Stomach (tissue), 9 donors: ENCODE data around the gene HABP4. TPM values are rescaled to one million over a fixed set of nuclear protein-coding genes. Genes with fewer than 3 reads are reported as not detected.

Experiments used
- DNase-seq, 2 donors: peaks; one replicate each; pipeline versions ENCODE4 v3.0.0 to v3.0.0-alpha.2; 2013 to 2019
- H3K27ac ChIP-seq, 5 donors: fragments of 200-600 bp in 4 of 5; sonication (generic) in 4 of 5; one replicate each; pipeline ENCODE4 v1.5.1; 2013 to 2019; ENCODE audit warnings: mild to moderate bottlenecking in 1 of 5, moderate library complexity in 1 of 5
- H3K27me3 ChIP-seq, 3 donors: fragments of 200-600 bp; sonication (generic); one replicate each; pipeline ENCODE4 v1.5.1; 2017 to 2019; ENCODE audit warnings: mixed run types in 1 of 3
- H3K36me3 ChIP-seq, 4 donors: fragments of 200-600 bp; sonication (generic); 1 replicate in 3 of 4; 2 replicates in 1 of 4; pipeline ENCODE4 v1.5.1; 2016 to 2019
- H3K4me1 ChIP-seq, 4 donors: fragments of 200-600 bp; sonication (generic); one replicate each; pipeline ENCODE4 v1.5.1; 2016 to 2019
- H3K4me3 ChIP-seq, 4 donors: fragments of 200-600 bp; sonication (generic) in 3 of 4; one replicate each; pipeline ENCODE4 v1.5.1; 2016 to 2019; ENCODE audit warnings: mild to moderate bottlenecking in 1 of 4
- H3K9me3 ChIP-seq, 4 donors: fragments of 200-600 bp; sonication (generic); one replicate each; pipeline ENCODE4 v1.5.1; 2016 to 2019
- EP300 ChIP-seq: sonication (generic); formaldehyde crosslinking; IDR thresholded peaks from one replicate; pipeline ENCODE4 v1.6.1; 2017; ENCODE audit warnings: antibody characterized with exemption
- POLR2A ChIP-seq, 4 donors: fragments of 450-650 bp; IDR thresholded peaks; one replicate each; pipeline ENCODE4 v1.6.1; 2016; ENCODE audit warnings: antibody characterized with exemption in 4 of 4, control low read depth in 2 of 4, mild to moderate bottlenecking in 1 of 4, moderate library complexity in 1 of 4
- POLR2AphosphoS5 ChIP-seq, 3 donors: sonication (generic); formaldehyde crosslinking; IDR thresholded peaks; one replicate each; pipeline ENCODE4 v1.6.1; 2016; ENCODE audit warnings: antibody characterized with exemption in 3 of 3
- WGBS, 5 donors: extraction: QIAGEN DNeasy Blood & Tissue Kit in 3 of 5; methylation state at CpG; one replicate each; pipeline versions ENCODE4 v1.1.5 to v1.1.7; 2013 to 2018; 5-methylcytosine and 5-hydroxymethylcytosine counted together
- intact Hi-C: fragments of 100-400 bp; cut with DNase I; formaldehyde crosslinking; loops from one replicate; pipeline ENCODE4 v1.15.1; 2023; ENCODE audit warnings: low total_unique reads
- polyA plus RNA-seq, 3 donors: library from polyadenylated mRNA; stranded (reverse); fragments of 200-250 nt; gene quantifications; one replicate each; pipeline ENCODE4 v1.2.3, GENCODE V29; 2013
- total RNA-seq, 5 donors: library from RNA; depleted of rRNA; stranded (reverse); fragments of >200 nt; gene quantifications; one replicate each; pipeline versions ENCODE4 v1.1.0 to v1.2.3, GENCODE V29; 2014 to 2016
- TF ChIP-seq, protein P1 (sequence below), 7 experiments: fragments of 450-650 bp in 4 of 7; fragments of 200-600 bp in 3 of 7; sonication (generic) in 3 of 7; IDR thresholded peaks; one replicate each; pipeline ENCODE4 v1.5.1; 2016 to 2019; ENCODE audit warnings: antibody characterized with exemption in 7 of 7, control low read depth in 2 of 7, mild to moderate bottlenecking in 1 of 7
- donor health status: healthy with polysubstance abuse.
- donor health status: Bipolar disorder and iron deficiency.
- donor health status: healthy.

HABP4 gene
- total and polyA plus RNA-seq, 8 donors = 0.58 to 45.1 (median 9.9) TPM

DNA sequence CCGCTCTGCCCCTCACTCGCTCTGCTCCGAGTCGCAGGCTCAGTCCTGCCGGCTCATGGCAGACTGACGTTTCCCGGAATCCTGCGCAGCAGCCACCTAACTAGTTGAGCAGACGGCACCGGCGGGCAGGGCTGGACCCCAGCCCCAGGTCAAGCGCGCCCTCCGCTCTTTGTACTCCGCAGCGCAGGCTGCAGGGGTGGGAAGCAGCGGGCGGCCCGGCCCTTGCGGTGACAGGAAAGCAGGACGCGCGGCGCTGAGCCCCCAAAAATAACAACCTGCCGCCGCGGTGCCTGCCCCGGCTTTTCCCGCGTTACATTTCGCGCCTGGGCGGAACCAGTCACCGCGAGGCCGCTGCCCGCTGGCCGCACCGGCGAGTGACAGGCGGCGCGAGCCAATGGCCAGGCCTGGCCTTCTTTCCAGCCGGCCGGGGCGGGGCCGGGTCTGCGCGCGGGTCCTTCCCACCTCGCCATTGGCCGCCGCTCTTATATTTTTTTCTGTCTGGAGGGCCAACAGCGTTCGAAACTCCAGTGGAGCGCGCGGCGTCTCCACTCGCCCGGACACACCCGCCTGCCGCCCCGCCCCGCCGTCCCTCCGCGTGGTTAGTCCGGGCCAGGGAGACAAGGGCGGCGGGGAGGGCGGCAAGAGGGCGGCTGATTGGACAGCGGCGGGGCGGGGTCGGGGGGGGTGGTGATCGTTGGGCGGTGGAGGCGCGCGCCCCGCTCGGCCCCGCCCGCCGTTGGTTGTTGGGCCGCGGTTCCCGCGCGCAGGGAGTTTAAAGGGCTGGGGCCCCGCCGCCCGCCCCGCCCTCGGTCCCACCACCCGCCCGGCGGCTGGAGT lies 31.7 kb upstream of the HABP4 start, which contains the start of gene ZNF367:
Gene ZNF367 (minus strand): TSS at position 288 of the 837 bp plus-strand sequence. CDS start 338 bp downstream, outside the sequence.
- Histone ChIP-seq H3K27ac (peak within 1 kb of the TSS; percentile 98 to 100 (median 99)), H3K9me3 (no peaks in the 10 kb centered on the region), H3K36me3 (no peaks in the 10 kb centered on the region), H3K27me3 (no peaks in the 10 kb centered on the region), H3K4me3 (peak within 1 kb of the TSS; percentile 78 to 95 (median 91)), H3K4me1 (peaks cover 19 to 48% (median 35%) of the 10 kb centered on the region in 4 donors)
- peak in 1 of 4 donors; percentile 13 for TF ChIP-seq POLR2A (IDR thresholded peaks at IDR 0.05)
- TF ChIP-seq, protein P1, sequence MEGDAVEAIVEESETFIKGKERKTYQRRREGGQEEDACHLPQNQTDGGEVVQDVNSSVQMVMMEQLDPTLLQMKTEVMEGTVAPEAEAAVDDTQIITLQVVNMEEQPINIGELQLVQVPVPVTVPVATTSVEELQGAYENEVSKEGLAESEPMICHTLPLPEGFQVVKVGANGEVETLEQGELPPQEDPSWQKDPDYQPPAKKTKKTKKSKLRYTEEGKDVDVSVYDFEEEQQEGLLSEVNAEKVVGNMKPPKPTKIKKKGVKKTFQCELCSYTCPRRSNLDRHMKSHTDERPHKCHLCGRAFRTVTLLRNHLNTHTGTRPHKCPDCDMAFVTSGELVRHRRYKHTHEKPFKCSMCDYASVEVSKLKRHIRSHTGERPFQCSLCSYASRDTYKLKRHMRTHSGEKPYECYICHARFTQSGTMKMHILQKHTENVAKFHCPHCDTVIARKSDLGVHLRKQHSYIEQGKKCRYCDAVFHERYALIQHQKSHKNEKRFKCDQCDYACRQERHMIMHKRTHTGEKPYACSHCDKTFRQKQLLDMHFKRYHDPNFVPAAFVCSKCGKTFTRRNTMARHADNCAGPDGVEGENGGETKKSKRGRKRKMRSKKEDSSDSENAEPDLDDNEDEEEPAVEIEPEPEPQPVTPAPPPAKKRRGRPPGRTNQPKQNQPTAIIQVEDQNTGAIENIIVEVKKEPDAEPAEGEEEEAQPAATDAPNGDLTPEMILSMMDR (IDR thresholded peaks at IDR 0.05) = no peak
- peak in 2 of 3 donors; percentile 51 to 77 for TF ChIP-seq POLR2AphosphoS5 (IDR thresholded peaks at IDR 0.05)
- DNase-seq = peak; percentile 97 to 99
- intact Hi-C loops = no loop called here
- 0 to 1% (median 1%) methylated on average over 32 to 100 of the region's 100 CpGs for WGBS, 5 donors

DNA sequence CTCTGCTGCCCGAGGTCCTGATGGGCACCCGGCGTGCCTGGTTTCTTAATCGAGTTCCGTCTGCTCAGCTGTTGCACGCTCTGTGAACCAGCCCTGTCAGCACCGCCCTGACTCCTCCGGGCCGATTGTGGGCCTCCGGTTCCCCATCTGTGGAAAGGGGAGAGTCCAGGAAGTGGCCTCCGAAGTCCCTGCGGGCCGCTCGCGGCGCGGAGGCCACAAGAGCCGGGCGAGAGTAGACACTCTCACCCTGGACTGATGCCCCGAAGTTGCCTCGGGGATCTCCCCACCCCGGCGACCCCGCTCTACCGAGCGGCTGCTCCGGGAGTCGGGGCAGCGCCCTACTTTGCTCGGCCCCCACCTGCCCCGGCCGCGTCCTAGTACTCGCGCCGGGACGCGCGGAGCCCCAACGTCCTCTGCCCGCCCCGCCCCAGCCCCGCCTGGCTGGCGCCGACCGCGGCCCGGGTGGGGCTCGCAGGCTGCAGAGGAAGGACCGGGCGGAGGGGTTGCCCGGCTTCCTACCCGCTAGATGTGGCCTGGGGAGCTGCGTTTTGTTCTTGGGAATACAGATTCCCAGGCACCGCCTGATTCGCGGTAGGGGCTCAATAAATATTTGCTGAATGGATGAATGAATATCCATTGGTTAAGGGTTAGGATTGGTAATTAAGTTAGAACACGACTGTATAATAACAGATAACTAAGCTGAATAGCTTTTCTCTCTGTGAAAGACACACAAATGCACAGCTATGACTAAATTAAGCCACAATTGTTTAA lies 30.9 kb upstream of the HABP4 start:
- no peaks in the 10 kb centered on the region for H3K36me3 ChIP-seq
- peak overlapping the region; percentile 98 to 100 (median 99) for H3K27ac ChIP-seq
- TF ChIP-seq EP300 (no peak), POLR2A (IDR thresholded peaks at IDR 0.05) (peak in 1 of 4 donors; percentile 36), POLR2AphosphoS5 (IDR thresholded peaks at IDR 0.05) (peak; percentile 35 to 83 (median 78))
- TF ChIP-seq, protein P1 (IDR thresholded peaks at IDR 0.05) = no peak
- WGBS, 5 donors = 0% methylated on average over 16 to 58 of the region's 58 CpGs
- no peaks in the 10 kb centered on the region for H3K9me3 ChIP-seq
- H3K27me3 ChIP-seq = no peaks in the 10 kb centered on the region
- intact Hi-C loops = no loop called here
- peaks cover 19 to 40% (median 35%) of the 10 kb centered on the region in 4 donors for H3K4me1 ChIP-seq
- peak; percentile 74 to 90 for DNase-seq
- H3K4me3 ChIP-seq = peak overlapping the region; percentile 78 to 95 (median 91)

- DNase-seq = no peak
- peaks cover 19 to 40% (median 32%) of the 10 kb centered on the region in 4 donors for H3K4me1 ChIP-seq
- no peaks in the 10 kb centered on the region for H3K9me3 ChIP-seq
- H3K27ac ChIP-seq = peak overlapping the region in 4 of 5 donors; percentile 98 to 100 (median 99)
- no peak for TF ChIP-seq POLR2A (IDR thresholded peaks at IDR 0.05)
- TF ChIP-seq, protein P1 (IDR thresholded peaks at IDR 0.05) = no peak
- TF ChIP-seq POLR2AphosphoS5 (IDR thresholded peaks at IDR 0.05) = no peak
- no peak for TF ChIP-seq EP300
- intact Hi-C loops = no loop called here
- 19 to 47% (median 40%) methylated on average over 2 of the region's 2 CpGs for WGBS, 5 donors
- no peaks in the 10 kb centered on the region for H3K36me3 ChIP-seq
- H3K4me3 ChIP-seq = peak overlapping the region; percentile 78 to 95 (median 91)
- H3K27me3 ChIP-seq = no peaks in the 10 kb centered on the region
Observed at GRCh38 chr9:96419691-96419969, 30.3 kb upstream of the HABP4 start.

DNA sequence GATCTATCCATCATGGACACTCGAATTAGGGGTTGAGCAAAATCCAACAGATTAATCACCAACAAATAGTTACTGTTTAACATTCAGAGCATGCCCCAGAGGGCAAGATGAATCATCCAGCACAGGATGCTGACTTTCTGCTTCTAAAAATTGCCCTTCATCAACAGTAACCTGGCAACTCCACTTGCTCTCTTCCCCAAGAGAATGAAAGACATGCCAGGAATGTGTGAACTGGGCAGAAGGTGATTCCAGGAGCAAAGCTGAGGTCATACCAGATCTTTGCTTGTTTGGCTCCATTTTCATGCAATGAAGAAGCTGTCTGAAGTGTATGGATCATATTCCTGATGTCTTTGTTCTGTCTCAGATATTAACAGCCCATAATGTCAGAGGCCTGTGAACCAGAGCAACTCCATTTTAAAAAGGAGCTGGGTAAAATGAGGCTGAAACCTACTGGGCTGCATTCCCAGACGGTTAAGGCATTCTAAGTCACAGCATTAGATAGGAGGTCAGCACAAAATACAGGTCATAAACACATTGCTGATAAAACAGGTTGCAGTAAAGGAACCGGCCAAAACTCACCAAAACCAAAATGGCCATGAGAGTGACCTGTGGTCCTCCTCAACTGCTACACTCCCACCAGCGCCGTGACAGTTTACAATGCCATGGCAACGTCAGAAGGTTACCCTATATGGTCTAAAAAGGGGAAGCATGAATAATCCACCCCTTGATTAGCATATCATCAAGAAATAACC lies 29.3 kb upstream of the HABP4 start:
- 34 to 59% (median 39%) methylated on average over 6 of the region's 6 CpGs for WGBS, 5 donors
- no peaks in the 10 kb centered on the region for H3K36me3 ChIP-seq
- DNase-seq = peak in 1 of 2 donors; percentile 82
- peaks cover 19 to 40% (median 32%) of the 10 kb centered on the region in 4 donors for H3K4me1 ChIP-seq
- peak overlapping the region; percentile 50 to 100 (median 99) for H3K27ac ChIP-seq
- H3K27me3 ChIP-seq = no peaks in the 10 kb centered on the region
- H3K4me3 ChIP-seq = no peak overlapping the region
- intact Hi-C loops = no loop called here
- no peaks in the 10 kb centered on the region for H3K9me3 ChIP-seq
- TF ChIP-seq POLR2AphosphoS5 (IDR thresholded peaks at IDR 0.05) (peak in 1 of 3 donors; percentile 82), EP300 (no peak)
